Stimulated activated CD8-positive, alpha-beta memory T cell treated with anti-CD3 and anti-CD28 coated beads, Interleukin-12 subunit alpha, Interleukin-12 subunit beta, amount 100 ng/mL, for 24 hours (primary cell): Measurements from ENCODE around the gene PIGH.

Source experiments
- DNase-seq: peaks from one replicate; pipeline ENCODE4 v3.0.0-alpha.2; 2020; ENCODE audit errors: extremely low read depth

Gene PIGH

GRCh38 chr14:67574806-67575205 lies 25.3 kb downstream of the PIGH start:
- DNase-seq, result no peak

- DNase-seq, result no peak
These were observed 25.9 kb downstream of the PIGH start for GRCh38 chr14:67574156-67574555.

GRCh38 chr14:67573228-67574010 lies 26.6 kb downstream of the PIGH start:
- DNase-seq, result no peak

- DNase-seq, result no peak
These were observed 27.5 kb downstream of the PIGH start for GRCh38 chr14:67572608-67573007.

GRCh38 chr14:67571991-67572323 lies 28.1 kb downstream of the PIGH start:
- no peak for DNase-seq

GRCh38 chr14:67571275-67571990 lies 28.6 kb downstream of the PIGH start:
- DNase-seq, result peak; percentile 33

- no peak for DNase-seq
These were observed 29.6 kb downstream of the PIGH start for GRCh38 chr14:67570453-67570852.

- no peak for DNase-seq
These were observed 30.3 kb downstream of the PIGH start for GRCh38 chr14:67569651-67570290.

GRCh38 chr14:67569011-67569650 lies 30.9 kb downstream of the PIGH start:
- no peak for DNase-seq

- no peak for DNase-seq
These were observed 32.4 kb downstream of the PIGH start for GRCh38 chr14:67567654-67568053.

- DNase-seq, result no peak
These were observed 33.2 kb downstream of the PIGH start for GRCh38 chr14:67566908-67567307.

- DNase-seq, result no peak
These were observed 35.8 kb downstream of the PIGH start for GRCh38 chr14:67564236-67564635.

GRCh38 chr14:67562776-67563150 lies 37.3 kb downstream of the PIGH start:
- DNase-seq, result no peak

GRCh38 chr14:67562025-67562775 lies 37.9 kb downstream of the PIGH start:
- no peak for DNase-seq

- DNase-seq, result no peak
These were observed 40.4 kb downstream of the PIGH start for GRCh38 chr14:67559639-67560038.

GRCh38 chr14:67557656-67558055 lies 42.4 kb downstream of the PIGH start:
- DNase-seq, result no peak

GRCh38 chr14:67557118-67557517 lies 43.0 kb downstream of the PIGH start:
- no peak for DNase-seq

GRCh38 chr14:67556671-67557070 lies 43.4 kb downstream of the PIGH start:
- DNase-seq, result no peak

GRCh38 chr14:67555518-67556090 lies 44.5 kb downstream of the PIGH start:
- DNase-seq, result no peak

- no peak for DNase-seq
These were observed 45.7 kb downstream of the PIGH start for GRCh38 chr14:67554341-67554740.

GRCh38 chr14:67553547-67553946 lies 46.5 kb downstream of the PIGH start:
- DNase-seq, result no peak
